Left ventricle myocardium inferior (tissue), 1 donor: ENCODE measurements around the gene CLEC4A. TPM values are rescaled to one million over a fixed set of nuclear protein-coding genes. Genes with fewer than 3 reads are reported as not detected.

ENCODE experiments used
- DNase-seq: peaks from one replicate; pipeline ENCODE4 v3.0.0-alpha.2; 2020
- H3K27ac ChIP-seq: fragments of 200-600 bp; replicated peaks from 2 replicates; pipeline ENCODE4 v1.8.0; 2021
- H3K27me3 ChIP-seq: fragments of 200-600 bp; 2 replicates; pipeline ENCODE4 v1.8.0; 2021; ENCODE audit warnings: low read depth
- H3K36me3 ChIP-seq: fragments of 200-600 bp; 2 replicates; pipeline ENCODE4 v1.8.0; 2021
- H3K4me1 ChIP-seq: fragments of 200-600 bp; 2 replicates; pipeline ENCODE4 v1.8.0; 2021
- H3K4me3 ChIP-seq: fragments of 200-600 bp; 2 replicates; pipeline ENCODE4 v1.8.0; 2021; ENCODE audit warnings: mild to moderate bottlenecking, moderate library complexity
- H3K9me3 ChIP-seq: fragments of 200-600 bp; replicated peaks from 2 replicates; pipeline ENCODE4 v1.8.0; 2021
- CTCF ChIP-seq: fragments of 200-600 bp; IDR thresholded peaks from 2 replicates; pipeline ENCODE4 v1.8.0; 2021; ENCODE audit warnings: antibody characterized with exemption, mild to moderate bottlenecking, borderline replicate concordance
- intact Hi-C: fragments of 100-400 bp; cut with micrococcal nuclease; formaldehyde crosslinking; loops from one replicate; pipeline ENCODE4 v1.11.0; 2022
- long read RNA-seq: library from polyadenylated mRNA; unstranded; transcript quantifications from one replicate; pipeline ENCODE4 v2.0.0, GENCODE V29; 2021
- total RNA-seq: library from RNA; stranded (reverse); fragmentation: NEBNext Ultra II Directional; extraction: Animal tissue kit (Norgen Biotek cat#: 25700); gene quantifications from one replicate; pipeline ENCODE4 v1.2.1, GENCODE V29; 2021
- donor health status: DM: no; HTN: yes; CAD: no; lungs with severe emphysema.

CLEC4A gene
- total RNA-seq = 1.5 TPM
- long read RNA-seq = 0 reads

DNA sequence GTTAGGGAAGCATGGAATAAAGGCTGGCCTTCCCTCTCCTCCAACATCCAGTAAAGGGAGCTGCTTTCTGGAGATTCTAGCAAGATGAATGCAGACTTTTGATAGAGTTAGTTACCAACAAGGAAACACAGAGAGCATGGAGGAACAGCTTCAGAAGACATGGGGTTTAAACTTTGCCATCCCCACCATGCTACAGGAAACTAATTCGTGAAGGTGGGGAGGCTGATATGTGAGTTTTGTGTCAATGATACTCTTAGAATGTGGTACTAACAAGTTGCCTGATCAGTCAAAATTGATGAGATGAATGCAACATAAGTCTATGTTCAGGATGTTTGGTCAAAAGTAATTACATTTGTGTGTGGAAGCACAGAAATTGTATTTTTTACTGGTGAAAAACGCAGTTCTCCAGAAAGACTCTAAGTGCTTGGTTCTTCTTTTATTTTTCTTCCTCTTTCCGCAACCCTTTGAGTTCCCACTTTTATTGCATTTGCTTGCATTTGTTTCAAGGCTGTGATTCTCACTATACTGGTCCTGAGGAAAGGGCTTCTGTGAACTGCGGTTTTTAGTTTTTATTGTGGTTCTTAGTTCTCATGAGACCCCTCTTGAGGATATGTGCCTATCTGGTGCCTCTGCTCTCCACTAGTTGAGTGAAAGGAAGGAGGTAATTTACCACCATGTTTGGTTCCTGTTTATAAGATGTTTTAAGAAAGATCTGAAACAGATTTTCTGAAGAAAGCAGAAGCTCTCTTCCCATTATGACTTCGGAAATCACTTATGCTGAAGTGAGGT, at the start of gene CLEC4A:
Gene CLEC4A (plus strand): TSS at position 494 of the 789 bp plus-strand sequence. CDS start 262 bp downstream, at position 756.
- Histone ChIP-seq H3K27ac (no peak within 1 kb of the TSS), H3K27me3 (no peaks in the 10 kb centered on the region), H3K9me3 (no peaks in the 10 kb centered on the region), H3K4me1 (no peaks in the 10 kb centered on the region), H3K4me3 (no peak within 1 kb of the TSS), H3K36me3 (no peaks in the 10 kb centered on the region)
- intact Hi-C loops = no loop called here
- TF ChIP-seq CTCF = no peak
- DNase-seq = no peak

DNA sequence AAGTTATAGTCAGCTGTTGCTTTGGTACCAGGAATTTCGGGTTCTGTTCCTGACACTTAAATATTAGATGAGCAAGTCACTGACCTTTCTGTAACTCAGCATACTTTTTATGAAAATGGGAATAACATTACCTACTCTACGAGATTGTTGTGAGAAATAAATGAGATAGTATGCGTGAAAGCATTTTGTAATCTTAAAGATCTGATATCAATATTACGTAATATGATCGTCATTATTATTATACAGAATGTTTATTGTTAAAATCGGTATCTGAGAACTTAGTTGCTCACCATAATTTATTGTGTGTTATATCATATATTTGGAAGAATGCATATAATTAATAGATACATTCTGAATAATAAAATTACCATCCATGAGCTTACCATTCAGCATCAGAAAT, 47.5 kb upstream of the CLEC4A start:
- H3K27me3 ChIP-seq = no peaks in the 10 kb centered on the region
- H3K4me1 ChIP-seq = peaks cover 6% of the 10 kb centered on the region
- H3K36me3 ChIP-seq = no peaks in the 10 kb centered on the region
- H3K27ac ChIP-seq = no peak overlapping the region
- no peak overlapping the region for H3K4me3 ChIP-seq
- no peak for DNase-seq
- no peaks in the 10 kb centered on the region for H3K9me3 ChIP-seq
- TF ChIP-seq CTCF = no peak
- intact Hi-C loops = no loop called here

DNA sequence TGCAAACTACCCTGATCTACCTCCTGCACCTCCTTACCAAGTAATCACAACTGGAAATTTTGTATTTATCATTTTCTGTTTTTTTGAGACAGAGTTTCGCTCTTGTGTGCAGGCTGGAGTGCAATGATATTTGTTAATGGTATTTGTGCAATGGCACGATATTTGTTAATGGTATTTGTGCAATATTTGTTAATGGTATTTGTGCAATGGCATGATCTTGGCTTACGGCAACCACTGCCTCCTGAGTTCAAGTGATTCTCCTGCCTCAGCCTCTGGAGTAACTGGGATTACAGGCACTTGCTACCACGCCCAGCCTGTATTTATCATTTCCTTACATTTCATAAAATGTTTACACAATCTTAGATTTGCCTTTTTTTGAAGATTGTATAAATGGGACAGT, 47.1 kb upstream of the CLEC4A start:
- Histone ChIP-seq H3K9me3 (no peaks in the 10 kb centered on the region), H3K36me3 (no peaks in the 10 kb centered on the region), H3K4me3 (no peak overlapping the region), H3K4me1 (peaks cover 11% of the 10 kb centered on the region), H3K27ac (no peak overlapping the region), H3K27me3 (no peaks in the 10 kb centered on the region)
- DNase-seq = no peak
- intact Hi-C loops = no loop called here
- TF ChIP-seq CTCF = no peak

- DNase-seq = no peak
- Histone ChIP-seq H3K36me3 (no peaks in the 10 kb centered on the region), H3K27ac (no peak overlapping the region), H3K4me1 (peaks cover 17% of the 10 kb centered on the region), H3K4me3 (no peak overlapping the region), H3K9me3 (no peaks in the 10 kb centered on the region), H3K27me3 (no peaks in the 10 kb centered on the region)
- TF ChIP-seq CTCF = no peak
- intact Hi-C loops = no loop called here
Measured at GRCh38 chr12:8077207-8077606, 46.2 kb upstream of the CLEC4A start.

DNA sequence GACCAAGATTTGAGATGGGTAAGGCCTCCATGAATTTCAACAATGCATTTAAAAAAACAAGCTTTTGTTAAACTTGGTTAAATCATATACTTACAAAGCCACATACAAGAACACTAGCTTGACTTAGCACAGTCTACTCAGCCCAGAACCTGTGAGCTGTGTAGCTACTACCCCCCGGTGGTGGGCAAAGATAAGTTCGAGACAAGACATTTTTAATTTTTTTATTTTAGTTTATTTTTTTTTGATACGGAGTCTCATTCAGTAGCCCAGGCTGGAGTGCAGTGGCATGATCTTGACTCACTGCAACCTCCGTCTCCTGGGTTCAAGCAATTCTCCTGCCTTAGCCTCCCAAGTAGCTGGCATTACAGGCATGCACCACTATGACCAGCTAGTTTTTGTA, 45.0 kb upstream of the CLEC4A start:
- Histone ChIP-seq H3K4me3 (no peak overlapping the region), H3K4me1 (peaks cover 29% of the 10 kb centered on the region), H3K27ac (no peak overlapping the region), H3K27me3 (no peaks in the 10 kb centered on the region), H3K9me3 (no peaks in the 10 kb centered on the region), H3K36me3 (no peaks in the 10 kb centered on the region)
- DNase-seq = no peak
- intact Hi-C loops = no loop called here
- TF ChIP-seq CTCF = peak; percentile 22
